Hair follicle dermal papilla cell (primary cell): ENCODE results near the gene C16orf96. TPM values are rescaled to one million over a fixed set of nuclear protein-coding genes. Genes with fewer than 3 reads are reported as not detected.

Experiments
- small RNA-seq: library from RNA; depleted of rRNA; stranded (forward); fragments of <200 nt; gene quantifications from one replicate; pipeline ENCODE3, GENCODE V24; 2012
- total RNA-seq: library from RNA; depleted of rRNA; stranded (reverse); fragments of >200 nt; gene quantifications from 2 replicates; pipeline ENCODE4 v1.2.3, GENCODE V29; 2012

C16orf96 gene
- under 0.01 and 0.12 TPM in 2 replicates for total RNA-seq

DNA sequence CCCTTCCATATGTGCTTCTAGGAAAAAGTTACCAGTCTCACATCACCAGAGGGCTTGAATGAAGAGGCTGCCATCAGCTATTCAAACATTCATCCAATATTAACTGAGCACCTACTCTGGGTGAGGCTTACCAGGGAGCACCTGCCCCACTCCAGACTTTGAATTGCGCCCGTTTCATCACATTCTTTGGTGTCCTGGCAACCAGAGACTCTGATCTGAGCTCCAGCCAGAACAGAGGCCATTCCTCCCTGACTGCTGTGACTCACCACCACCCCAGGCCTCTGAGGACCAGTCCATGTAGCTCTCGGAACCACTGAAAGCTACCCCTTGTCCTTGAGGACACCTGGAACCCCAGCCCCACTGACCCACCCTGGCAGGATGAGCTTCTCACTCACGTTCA lies at the start of gene C16orf96:
Gene C16orf96 (plus strand): TSS at position 229 of the 400 bp plus-strand sequence. CDS start 150 bp downstream, at position 379.

DNA sequence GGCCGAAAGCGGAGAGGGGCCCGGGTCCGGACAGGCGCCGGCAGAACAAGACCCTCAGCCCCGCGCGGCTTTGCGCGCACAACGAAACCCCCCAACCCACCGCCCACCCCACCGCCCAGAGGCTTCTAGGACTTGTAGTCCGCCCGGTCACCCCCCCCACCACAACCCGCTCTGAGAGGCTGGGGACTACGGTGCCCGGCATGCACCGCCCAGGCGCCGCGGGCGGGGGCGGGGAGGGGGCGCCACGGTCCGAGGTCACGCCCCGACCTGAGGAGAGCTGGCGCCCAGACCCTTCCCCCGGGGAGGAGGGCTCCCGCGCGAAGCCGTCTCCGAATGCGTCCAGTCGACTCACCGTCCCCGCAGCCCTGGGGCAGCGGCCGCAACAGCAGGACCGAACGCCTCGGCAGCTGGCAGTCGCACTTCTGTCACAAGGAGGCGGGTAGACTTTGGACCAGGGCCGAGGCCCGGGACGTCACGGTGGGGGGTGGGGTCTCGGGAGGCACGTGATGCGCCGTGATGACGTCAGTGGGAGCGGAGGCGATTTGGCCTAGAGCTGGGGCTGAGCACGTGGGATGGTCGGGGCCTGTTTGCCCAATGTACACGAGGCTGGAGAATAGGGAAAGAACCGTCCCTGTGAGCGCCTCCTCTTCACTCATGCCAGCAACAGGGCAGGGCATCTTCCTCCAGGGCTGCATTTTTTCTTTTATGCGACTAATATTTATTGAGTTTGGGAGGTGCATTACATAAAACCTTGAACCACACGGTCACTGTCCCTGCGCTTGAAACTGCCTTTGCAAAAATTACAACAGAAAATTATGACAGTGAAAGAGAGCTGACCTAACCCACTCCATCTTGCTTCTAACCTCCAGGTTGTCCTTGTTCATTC lies 17.5 kb upstream of the C16orf96 start, which contains the start of gene CDIP1:
Gene CDIP1 (minus strand): TSS at position 424 of the 886 bp plus-strand sequence. CDS start 24,643 bp downstream, outside the sequence.

DNA sequence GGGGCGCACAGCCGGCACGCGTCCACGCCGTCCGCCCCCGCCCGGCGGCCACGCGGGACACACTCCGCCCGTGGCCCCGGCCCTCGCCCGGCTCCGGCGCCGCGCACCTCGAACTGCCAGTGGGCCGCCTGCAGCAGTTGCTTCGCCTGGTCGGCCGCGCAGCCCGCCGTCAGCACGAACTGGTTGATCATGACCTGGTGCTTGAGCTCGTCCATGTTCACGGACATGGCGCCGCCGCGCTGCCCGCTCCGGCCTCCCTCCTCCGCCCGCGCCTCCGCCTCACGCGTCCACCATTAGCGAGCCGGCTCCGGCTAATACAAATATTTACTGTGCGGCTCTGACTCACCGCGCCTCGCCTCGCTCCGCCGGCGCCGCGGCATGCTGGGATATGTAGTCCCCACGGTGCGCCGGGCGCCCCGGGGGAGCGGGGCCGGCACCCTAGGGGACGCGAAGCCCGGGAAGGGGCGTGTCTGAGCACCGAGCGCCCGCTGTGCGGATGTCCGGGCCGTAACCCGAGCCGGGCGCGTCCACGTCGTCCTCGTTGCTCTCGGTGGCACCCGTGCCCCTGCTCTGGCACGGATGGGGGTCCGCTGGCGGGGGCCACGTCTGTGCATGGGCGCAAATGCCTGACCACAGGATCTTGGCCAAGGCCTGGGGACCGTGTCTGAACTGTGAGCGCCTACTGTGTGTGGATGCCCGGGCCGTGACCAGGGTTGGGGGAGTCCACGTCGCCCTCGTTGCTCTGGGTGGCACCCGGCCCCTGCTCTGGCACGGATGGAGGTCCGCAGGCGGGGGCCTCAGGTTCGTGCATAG lies 58.6 kb downstream of the C16orf96 start, which contains the start of gene UBALD1:
Gene UBALD1 (minus strand): TSS at position 318 of the 813 bp plus-strand sequence. CDS start 91 bp downstream, at position 227.

DNA sequence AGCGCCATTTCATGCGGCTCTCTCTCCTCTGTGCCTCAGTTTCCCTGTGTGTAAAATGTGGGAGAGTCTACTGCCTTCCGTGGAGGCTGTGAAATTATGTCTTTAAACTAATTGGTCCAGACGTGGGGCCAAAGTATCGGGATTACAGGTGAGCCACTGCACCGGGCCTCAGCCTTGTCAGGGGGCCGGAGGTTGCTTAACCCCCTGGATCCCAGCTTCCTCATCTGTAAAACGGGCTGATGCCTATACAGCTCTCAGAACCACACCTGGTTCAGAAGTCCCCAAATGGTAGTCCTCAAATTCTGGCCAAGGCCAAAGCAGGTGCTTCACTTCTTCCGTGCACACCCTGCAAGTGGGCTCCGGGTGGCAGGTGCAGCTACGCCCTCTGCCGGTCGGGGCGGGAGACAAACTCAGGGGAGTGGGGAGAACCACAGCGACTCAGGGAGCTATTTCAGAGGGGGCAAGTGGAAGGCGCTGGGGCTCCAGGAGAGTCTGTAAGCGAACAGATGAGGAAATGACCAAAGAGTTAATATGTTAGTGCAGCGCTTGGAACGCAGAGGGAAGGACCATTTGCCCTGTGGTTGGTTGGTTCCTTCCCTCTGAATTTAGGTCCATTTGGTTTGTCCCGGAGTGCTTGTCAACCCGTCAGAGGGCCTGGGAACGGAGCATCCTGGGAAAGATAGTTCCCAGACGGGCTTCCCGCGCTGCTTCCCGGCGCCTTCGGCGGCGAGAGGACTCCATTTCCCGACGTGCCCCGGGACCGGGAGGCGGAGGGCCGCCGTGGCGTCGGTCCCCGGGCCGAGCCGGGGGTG lies 68.1 kb downstream of the C16orf96 start, which contains the start of gene MGRN1:
Gene MGRN1 (plus strand): TSS at position 812 of the 812 bp plus-strand sequence. CDS start 135 bp downstream, outside the sequence.

Small RNA genes lying within 50 kb of the gene (small RNA-seq; reads per million reads assigned to genes)
- gene RN7SL850P: not detected

Other genes with a start within 250 kb of the C16orf96 start
- 6.0 and 6.6 TPM in 2 replicates for gene GLIS2, start 240.3 kb upstream of the C16orf96 start, total RNA-seq
- 12.5 and 15.5 TPM in 2 replicates for gene PAM16, start 205.0 kb upstream of the C16orf96 start, total RNA-seq
- gene VASN, start 184.5 kb upstream of the C16orf96 start, total RNA-seq: 228 and 251 TPM in 2 replicates
- 23.7 and 26.1 TPM in 2 replicates for gene CORO7, start 139.7 kb upstream of the C16orf96 start, total RNA-seq
- gene DNAJA3, start 130.5 kb upstream of the C16orf96 start, total RNA-seq: 42.5 and 43.4 TPM in 2 replicates
- gene NMRAL1, start 81.7 kb upstream of the C16orf96 start, total RNA-seq: 65.2 and 67.0 TPM in 2 replicates
- gene HMOX2, start 79.9 kb upstream of the C16orf96 start, total RNA-seq: 32.4 and 36.0 TPM in 2 replicates
- 17.8 and 18.5 TPM in 2 replicates for gene CDIP1, start 17.6 kb upstream of the C16orf96 start, total RNA-seq
- 8.5 and 13.6 TPM in 2 replicates for gene UBALD1, start 58.5 kb downstream of the C16orf96 start, total RNA-seq
- gene MGRN1, start 68.5 kb downstream of the C16orf96 start, total RNA-seq: 47.6 and 50.8 TPM in 2 replicates
- gene NUDT16L1, start 137.2 kb downstream of the C16orf96 start, total RNA-seq: 13.8 and 15.6 TPM in 2 replicates
- 32.5 and 36.5 TPM in 2 replicates for gene ANKS3, start 177.9 kb downstream of the C16orf96 start, total RNA-seq
- 1.6 and 3.3 TPM in 2 replicates for gene DNAAF8, start 178.2 kb downstream of the C16orf96 start, total RNA-seq
- 16.4 and 16.8 TPM in 2 replicates for gene ZNF500, start 210.8 kb downstream of the C16orf96 start, total RNA-seq
- gene SEPTIN12, start 232.0 kb downstream of the C16orf96 start, total RNA-seq: not detected in 2 replicates
- not detected in 2 replicates for gene SMIM22, start 239.0 kb downstream of the C16orf96 start, total RNA-seq
- gene ROGDI, start 246.3 kb downstream of the C16orf96 start, total RNA-seq: 14.8 and 16.0 TPM in 2 replicates